Cerebellar nuclear complex (tissue), 1 donor: ENCODE results near the gene USP31.

ENCODE experiments used
- DNase-seq, 2 experiments: peaks; one replicate each; lab custom pipeline; 2025; lab: John Stamatoyannopoulos, UW

The USP31 gene

DNA sequence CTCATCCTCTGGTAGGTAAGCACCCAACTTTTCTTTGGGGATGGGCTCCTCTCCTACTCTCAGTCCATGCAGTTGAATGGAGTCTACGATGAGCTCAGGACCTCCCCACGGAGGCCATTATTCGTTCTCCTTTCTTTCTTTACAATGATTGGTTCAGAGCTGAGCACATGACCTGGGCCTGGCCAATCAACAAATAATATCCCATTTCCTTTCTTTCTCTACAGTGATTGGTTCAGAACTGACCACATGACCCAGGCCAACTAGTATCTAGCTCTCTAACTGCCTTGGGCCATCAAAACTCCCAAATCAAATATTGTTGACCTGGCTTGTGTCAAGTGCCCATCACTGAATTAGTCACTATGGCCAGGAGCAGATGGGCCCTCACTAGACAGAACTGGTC is 129.2 kb downstream of the USP31 start:
- no peak for DNase-seq

DNA sequence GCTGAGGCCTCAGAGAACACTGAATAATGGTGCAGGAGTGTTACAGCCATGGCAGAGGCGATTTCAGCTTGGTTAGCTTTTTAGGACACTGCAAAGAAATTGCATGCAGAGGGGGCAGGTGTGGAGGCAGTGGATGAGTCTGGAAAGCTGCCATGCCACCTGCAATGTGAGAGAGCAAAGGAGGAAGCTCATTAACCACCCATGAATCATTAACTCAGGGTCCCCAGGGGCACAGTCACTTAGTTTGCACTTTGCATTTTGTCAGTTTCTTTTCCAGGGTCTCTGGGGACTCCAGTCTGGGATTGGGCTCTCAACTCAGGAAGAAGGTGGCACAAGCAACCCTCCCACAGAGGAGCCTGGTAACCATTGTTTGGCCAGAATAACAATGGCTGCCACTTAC is 132.9 kb downstream of the USP31 start:
- no peak for DNase-seq

DNA sequence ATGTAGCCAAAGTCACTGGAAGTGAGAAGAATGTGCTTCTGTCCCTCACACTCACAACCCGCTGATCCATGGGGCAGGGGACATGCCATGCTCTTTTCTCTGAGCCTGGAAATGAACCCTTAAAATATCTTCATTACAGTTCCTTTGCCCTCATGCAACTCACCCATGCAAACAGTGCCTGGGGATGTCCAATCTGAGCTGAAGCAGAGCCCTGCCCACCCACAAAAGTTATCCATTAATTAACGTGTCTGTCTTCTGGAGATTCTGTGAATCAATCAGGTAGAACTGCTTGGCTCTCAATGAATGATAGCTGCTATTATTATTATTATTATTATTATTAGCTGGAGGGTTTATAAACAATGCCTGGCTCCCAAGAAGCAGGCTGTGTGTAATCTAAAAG is 133.7 kb downstream of the USP31 start:
- no peak for DNase-seq

DNA sequence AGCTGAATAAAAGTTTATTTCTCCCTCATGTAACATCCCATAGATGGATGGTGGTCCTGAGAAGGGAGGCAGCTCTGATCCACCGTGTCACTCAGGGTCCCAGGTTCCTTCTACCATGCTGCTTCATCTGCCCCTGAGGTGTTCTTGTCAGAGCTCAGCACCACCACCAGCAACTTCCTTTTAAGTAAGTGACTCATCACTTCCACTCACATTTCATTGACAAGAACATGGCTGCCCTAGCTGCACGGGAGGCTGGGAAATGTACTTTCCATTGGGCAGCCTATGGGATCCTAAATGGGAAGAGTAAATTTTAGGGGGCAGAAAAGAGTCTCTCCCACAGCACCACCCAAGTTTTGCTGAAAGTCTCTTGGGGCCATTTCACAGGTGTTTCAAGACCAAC is 134.7 kb downstream of the USP31 start:
- no peak for DNase-seq
